Measurements from ENCODE around the gene NDOR1.

Gene NDOR1

DNA sequence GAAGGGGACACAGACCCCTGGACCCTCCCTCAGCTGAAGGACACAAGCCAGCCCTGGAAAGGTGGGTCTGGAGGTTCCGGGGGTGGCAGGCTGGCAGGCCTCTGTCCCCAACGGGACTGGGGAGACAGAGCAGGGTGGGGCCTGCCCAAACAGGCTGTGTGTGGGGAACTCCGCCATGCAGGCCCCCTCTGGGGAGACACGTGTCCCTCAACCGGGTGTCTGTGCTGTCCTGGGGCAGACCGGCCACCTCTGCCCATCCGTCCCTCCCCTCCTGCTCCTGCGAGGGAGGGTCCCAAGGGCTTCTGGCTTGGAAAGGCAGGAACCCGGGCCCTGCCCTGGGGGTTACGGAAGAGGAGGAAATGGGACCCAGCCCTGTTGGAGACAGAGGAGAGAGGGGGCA lies 26.6 kb downstream of the NDOR1 start:
- H3K9me3 ChIP-seq (ENCODE audit: insufficient read depth, low read depth, low read length): no peaks in the 10 kb centered on the region
- no peaks in the 10 kb centered on the region for H3K27me3 ChIP-seq (ENCODE audit: insufficient read depth, low read length)
- peaks cover 5% of the 10 kb centered on the region for H3K4me1 ChIP-seq (ENCODE audit: insufficient read depth, low read length)
- H3K36me3 ChIP-seq (ENCODE audit: insufficient read depth, low read length): no peaks in the 10 kb centered on the region
- WGBS: 91% methylated on average over 10 of the region's 10 CpGs
- no peak overlapping the region for H3K9ac ChIP-seq (ENCODE audit: low read depth, low read length)
- no peak overlapping the region for H3K27ac ChIP-seq (ENCODE audit: low read depth, low read length)
- no peak overlapping the region for H3K4me3 ChIP-seq (ENCODE audit: low read length)

DNA sequence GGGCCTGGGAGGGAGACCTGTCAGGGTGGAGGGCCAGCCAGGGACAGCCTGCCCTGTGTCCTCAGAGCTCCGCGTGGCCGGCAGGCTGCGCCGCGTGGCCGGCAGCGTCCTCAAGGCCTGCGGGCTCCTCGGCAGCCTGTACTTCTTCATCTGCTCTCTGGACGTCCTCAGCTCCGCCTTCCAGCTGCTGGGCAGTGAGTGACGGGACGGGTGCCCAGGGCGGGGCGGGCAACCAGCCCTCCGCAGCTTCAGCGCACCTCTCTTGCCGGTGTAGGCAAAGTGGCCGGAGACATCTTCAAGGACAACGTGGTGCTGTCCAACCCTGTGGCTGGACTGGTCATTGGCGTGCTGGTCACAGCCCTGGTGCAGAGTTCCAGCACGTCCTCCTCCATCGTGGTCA lies 27.0 kb downstream of the NDOR1 start:
- Histone ChIP-seq H3K9ac (ENCODE audit: low read depth, low read length) (no peak overlapping the region), H3K36me3 (ENCODE audit: insufficient read depth, low read length) (no peaks in the 10 kb centered on the region), H3K27me3 (ENCODE audit: insufficient read depth, low read length) (no peaks in the 10 kb centered on the region), H3K9me3 (ENCODE audit: insufficient read depth, low read depth, low read length) (no peaks in the 10 kb centered on the region), H3K4me3 (ENCODE audit: low read length) (no peak overlapping the region), H3K4me1 (ENCODE audit: insufficient read depth, low read length) (peaks cover 6% of the 10 kb centered on the region), H3K27ac (ENCODE audit: low read depth, low read length) (no peak overlapping the region)
- 92% methylated on average over 24 of the region's 24 CpGs for WGBS

DNA sequence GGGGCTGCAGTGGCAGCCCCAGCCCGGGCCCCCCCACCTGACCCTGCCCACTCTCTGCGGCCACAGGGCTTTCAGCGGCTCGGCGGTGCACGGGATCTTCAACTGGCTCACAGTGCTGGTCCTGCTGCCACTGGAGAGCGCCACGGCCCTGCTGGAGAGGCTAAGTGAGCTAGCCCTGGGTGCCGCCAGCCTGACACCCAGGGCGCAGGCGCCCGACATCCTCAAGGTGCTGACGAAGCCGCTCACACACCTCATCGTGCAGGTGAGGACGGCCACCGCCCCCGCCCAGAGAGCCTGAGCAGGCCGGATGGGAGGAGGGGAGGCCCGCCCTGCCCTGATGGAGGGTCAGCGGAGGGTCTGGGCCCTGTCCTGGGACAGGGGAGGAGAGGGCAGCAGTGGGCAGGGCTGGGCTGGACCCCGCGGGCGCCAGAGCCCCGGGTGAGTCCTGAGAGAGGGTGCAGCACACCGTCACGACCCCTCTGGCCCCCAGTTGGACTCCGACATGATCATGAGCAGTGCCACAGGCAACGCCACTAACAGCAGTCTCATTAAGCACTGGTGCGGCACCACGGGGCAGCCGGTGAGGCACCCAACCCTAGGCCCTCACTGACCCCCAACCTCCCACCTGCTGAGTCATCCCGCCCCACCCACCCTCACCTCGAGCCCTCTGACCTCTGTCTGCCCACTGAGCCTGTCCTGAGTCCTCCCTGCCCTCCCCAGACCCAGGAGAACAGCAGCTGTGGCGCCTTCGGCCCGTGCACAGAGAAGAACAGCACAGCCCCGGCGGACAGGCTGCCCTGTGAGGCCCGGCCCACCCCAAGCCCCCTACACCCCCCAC lies 27.9 kb downstream of the NDOR1 start:
- 89% methylated on average over 40 of the region's 40 CpGs for WGBS
- Histone ChIP-seq H3K27me3 (ENCODE audit: insufficient read depth, low read length) (no peaks in the 10 kb centered on the region), H3K27ac (ENCODE audit: low read depth, low read length) (no peak overlapping the region)

DNA sequence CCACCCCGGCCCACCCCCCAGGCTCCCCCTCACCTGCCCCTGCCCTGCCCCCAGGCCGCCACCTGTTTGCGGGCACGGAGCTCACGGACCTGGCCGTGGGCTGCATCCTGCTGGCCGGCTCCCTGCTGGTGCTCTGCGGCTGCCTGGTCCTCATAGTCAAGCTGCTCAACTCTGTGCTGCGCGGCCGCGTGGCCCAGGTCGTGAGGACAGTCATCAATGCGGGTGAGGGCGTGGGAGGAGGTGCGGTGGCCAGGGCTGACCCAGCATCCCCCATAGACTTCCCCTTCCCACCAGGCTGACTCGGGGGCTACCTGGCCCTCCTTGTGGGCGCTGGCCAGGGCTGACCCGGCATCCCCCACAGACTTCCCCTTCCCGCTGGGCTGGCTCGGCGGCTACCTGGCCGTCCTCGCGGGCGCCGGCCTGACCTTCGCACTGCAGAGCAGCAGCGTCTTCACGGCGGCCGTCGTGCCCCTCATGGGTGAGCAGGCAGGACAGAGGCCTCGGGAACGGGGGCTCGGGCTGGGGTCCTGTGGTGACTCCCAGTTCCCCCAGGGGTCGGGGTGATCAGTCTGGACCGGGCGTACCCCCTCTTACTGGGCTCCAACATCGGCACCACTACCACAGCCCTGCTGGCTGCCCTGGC lies 28.7 kb downstream of the NDOR1 start:
- Histone ChIP-seq H3K4me3 (ENCODE audit: low read length) (no peak overlapping the region), H3K27ac (ENCODE audit: low read depth, low read length) (no peak overlapping the region), H3K9ac (ENCODE audit: low read depth, low read length) (no peak overlapping the region), H3K27me3 (ENCODE audit: insufficient read depth, low read length) (no peaks in the 10 kb centered on the region), H3K36me3 (ENCODE audit: insufficient read depth, low read length) (no peaks in the 10 kb centered on the region), H3K4me1 (ENCODE audit: insufficient read depth, low read length) (peaks cover 6% of the 10 kb centered on the region), H3K9me3 (ENCODE audit: insufficient read depth, low read depth, low read length) (no peaks in the 10 kb centered on the region)
- 90% methylated on average over 39 of the region's 40 CpGs for WGBS

More for the DNA sequence above, 27.9 kb downstream of the NDOR1 start:
- H3K9me3 ChIP-seq (ENCODE audit: insufficient read depth, low read depth, low read length): no peaks in the 10 kb centered on the region
- no peak overlapping the region for H3K4me3 ChIP-seq (ENCODE audit: low read length)
- H3K9ac ChIP-seq (ENCODE audit: low read depth, low read length): no peak overlapping the region; the same call in 1 of the 2 replicates
- no peaks in the 10 kb centered on the region for H3K36me3 ChIP-seq (ENCODE audit: insufficient read depth, low read length)
- H3K4me1 ChIP-seq (ENCODE audit: insufficient read depth, low read length): peaks cover 6% of the 10 kb centered on the region

DNA sequence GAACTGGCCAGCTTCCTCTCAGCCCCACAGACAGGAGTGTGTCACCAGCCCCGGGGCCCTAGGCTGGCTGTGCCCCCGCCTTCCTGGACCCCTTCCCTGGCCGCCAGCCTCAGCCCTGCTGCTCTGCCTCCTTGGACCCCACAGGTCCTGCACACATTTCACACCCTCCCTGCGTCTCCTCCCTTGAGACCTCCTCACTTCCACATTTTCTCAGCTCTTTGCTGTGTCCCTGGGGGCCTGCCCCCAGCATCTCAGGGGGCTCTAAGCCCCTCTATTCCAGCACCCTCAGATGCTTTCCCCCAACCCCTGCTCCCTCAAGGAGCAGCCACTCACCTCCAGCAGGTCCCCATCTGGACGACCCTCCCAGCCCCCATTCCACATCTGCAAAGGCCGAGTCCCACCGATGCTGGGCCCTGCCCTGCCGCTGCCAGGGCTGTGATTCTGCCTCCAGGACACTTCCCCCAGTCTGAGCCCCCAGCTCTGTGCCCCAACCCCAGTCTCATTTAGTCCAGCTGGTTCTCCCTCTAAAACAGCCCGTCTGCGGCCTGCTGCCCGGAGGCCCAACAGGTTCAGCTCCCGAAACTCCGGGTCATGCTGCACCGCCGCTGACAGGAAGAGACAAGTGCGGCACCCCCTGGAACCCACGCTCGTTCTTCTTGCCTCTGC lies 29.4 kb downstream of the NDOR1 start:
- WGBS: 89% methylated on average over 17 of the region's 18 CpGs
- Histone ChIP-seq H3K36me3 (ENCODE audit: insufficient read depth, low read length) (no peaks in the 10 kb centered on the region), H3K4me1 (ENCODE audit: insufficient read depth, low read length) (peaks cover 6% of the 10 kb centered on the region), H3K4me3 (ENCODE audit: low read length) (no peak overlapping the region), H3K27ac (ENCODE audit: low read depth, low read length) (no peak overlapping the region), H3K27me3 (ENCODE audit: insufficient read depth, low read length) (no peaks in the 10 kb centered on the region), H3K9me3 (ENCODE audit: insufficient read depth, low read depth, low read length) (no peaks in the 10 kb centered on the region), H3K9ac (ENCODE audit: low read depth, low read length) (no peak overlapping the region)

DNA sequence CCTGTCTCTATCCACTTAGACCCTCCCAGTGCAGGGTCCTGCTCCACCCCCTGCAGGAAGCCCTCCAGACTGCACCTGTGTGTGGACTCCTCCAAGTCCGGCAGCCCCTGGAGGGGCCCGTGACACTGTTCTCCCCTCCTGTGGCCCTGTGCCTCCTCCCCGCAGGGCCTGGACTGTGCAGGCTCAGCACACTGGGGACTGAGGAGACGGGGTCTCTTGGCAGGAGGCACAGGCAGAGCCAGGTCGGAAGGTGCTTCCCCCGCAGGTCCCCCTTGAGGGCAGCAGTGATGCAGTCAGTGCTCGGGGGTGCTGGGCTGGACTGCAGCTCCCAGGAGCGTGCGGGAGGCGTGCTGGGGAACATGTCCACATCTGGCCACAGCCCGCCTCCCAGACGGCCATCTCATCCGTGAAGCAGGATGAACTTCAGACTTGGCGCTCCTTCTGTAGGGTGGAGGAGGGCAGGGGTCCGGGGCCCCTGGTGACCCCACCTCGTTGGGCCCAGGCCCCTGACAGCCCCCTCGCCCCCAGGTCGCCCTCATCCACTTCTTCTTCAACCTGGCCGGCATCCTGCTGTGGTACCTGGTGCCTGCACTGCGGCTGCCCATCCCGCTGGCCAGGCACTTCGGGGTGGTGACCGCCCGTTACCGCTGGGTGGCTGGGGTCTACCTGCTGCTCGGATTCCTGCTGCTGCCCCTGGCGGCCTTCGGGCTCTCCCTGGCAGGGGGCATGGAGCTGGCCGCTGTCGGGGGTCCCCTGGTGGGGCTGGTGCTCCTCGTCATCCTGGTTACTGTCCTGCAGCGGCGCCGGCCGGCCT lies 30.1 kb downstream of the NDOR1 start:
- Histone ChIP-seq H3K9ac (ENCODE audit: low read depth, low read length) (no peak overlapping the region), H3K27me3 (ENCODE audit: insufficient read depth, low read length) (no peaks in the 10 kb centered on the region), H3K4me1 (ENCODE audit: insufficient read depth, low read length) (peaks cover 6% of the 10 kb centered on the region), H3K27ac (ENCODE audit: low read depth, low read length) (no peak overlapping the region), H3K36me3 (ENCODE audit: insufficient read depth, low read length) (no peaks in the 10 kb centered on the region), H3K9me3 (ENCODE audit: insufficient read depth, low read depth, low read length) (no peaks in the 10 kb centered on the region), H3K4me3 (ENCODE audit: low read length) (no peak overlapping the region)
- WGBS: 84% methylated on average over 35 of the region's 35 CpGs

DNA sequence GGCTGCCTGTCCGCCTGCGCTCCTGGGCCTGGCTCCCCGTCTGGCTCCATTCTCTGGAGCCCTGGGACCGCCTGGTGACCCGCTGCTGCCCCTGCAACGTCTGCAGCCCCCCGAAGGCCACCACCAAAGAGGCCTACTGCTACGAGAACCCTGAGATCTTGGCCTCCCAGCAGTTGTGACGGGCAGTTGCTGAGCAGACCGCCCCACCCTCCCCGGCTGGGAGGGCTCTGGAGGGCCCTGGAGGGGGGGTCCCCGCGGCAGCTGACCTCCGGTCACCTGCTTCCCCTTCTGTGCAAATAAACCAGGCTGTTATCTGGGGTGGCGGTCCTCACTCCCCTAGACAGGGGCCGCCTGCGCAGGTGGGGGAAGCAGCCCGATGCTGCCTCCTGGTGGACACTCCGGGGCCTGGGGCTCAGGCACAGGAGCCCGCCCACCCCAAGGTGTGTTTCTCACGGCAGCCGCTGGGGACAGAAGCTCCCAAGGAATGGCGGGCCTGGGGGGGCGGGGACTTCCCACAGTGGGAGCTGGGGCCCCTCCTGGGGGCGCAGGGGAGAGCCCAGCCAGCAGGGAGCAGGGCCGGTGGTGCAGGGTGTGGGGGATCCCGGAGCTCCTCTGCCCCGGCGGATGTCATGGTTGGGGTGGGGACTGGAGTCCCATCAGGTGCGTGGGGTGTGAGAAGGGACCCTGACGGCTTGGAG lies 30.9 kb downstream of the NDOR1 start:
- Histone ChIP-seq H3K27me3 (ENCODE audit: insufficient read depth, low read length) (no peaks in the 10 kb centered on the region), H3K4me1 (ENCODE audit: insufficient read depth, low read length) (peaks cover 6% of the 10 kb centered on the region), H3K9me3 (ENCODE audit: insufficient read depth, low read depth, low read length) (no peaks in the 10 kb centered on the region), H3K4me3 (ENCODE audit: low read length) (no peak overlapping the region), H3K36me3 (ENCODE audit: insufficient read depth, low read length) (no peaks in the 10 kb centered on the region), H3K9ac (ENCODE audit: low read depth, low read length) (no peak overlapping the region), H3K27ac (ENCODE audit: low read depth, low read length) (no peak overlapping the region)
- 32% methylated on average over 31 of the region's 31 CpGs for WGBS

DNA sequence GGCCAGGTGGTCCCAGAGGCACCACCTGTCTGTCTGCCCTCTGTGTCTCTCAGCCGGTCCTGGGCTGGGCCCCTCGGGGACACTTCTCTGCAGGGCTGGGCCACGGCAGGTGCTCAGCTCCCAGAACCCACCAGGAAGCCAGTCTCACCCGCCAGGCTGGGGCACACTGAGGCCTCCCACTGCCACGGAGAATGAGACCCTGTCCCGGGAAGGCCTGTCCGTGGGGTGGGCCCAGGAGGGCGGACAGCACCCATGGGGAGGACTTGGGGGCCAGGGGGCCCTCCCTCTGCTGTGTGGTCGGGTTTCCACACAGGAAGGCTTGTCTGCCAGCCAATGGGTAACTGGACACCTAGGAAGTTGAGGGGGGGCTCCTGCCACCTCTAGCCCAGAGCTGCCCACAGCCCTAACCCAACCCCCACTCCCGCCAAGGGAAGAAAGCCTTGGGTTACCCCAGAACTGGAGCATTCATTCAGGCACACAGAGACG lies 31.5 kb downstream of the NDOR1 start:
- no peak overlapping the region for H3K27ac ChIP-seq (ENCODE audit: low read depth, low read length)
- H3K4me3 ChIP-seq (ENCODE audit: low read length): no peak overlapping the region
- peaks cover 6% of the 10 kb centered on the region for H3K4me1 ChIP-seq (ENCODE audit: insufficient read depth, low read length)
- H3K9me3 ChIP-seq (ENCODE audit: insufficient read depth, low read depth, low read length): no peaks in the 10 kb centered on the region
- peaks cover 2% of the 10 kb centered on the region for H3K36me3 ChIP-seq (ENCODE audit: insufficient read depth, low read length)
- no peak overlapping the region for H3K9ac ChIP-seq (ENCODE audit: low read depth, low read length)
- H3K27me3 ChIP-seq (ENCODE audit: insufficient read depth, low read length): no peaks in the 10 kb centered on the region
- WGBS: 63% methylated on average over 11 of the region's 11 CpGs

DNA sequence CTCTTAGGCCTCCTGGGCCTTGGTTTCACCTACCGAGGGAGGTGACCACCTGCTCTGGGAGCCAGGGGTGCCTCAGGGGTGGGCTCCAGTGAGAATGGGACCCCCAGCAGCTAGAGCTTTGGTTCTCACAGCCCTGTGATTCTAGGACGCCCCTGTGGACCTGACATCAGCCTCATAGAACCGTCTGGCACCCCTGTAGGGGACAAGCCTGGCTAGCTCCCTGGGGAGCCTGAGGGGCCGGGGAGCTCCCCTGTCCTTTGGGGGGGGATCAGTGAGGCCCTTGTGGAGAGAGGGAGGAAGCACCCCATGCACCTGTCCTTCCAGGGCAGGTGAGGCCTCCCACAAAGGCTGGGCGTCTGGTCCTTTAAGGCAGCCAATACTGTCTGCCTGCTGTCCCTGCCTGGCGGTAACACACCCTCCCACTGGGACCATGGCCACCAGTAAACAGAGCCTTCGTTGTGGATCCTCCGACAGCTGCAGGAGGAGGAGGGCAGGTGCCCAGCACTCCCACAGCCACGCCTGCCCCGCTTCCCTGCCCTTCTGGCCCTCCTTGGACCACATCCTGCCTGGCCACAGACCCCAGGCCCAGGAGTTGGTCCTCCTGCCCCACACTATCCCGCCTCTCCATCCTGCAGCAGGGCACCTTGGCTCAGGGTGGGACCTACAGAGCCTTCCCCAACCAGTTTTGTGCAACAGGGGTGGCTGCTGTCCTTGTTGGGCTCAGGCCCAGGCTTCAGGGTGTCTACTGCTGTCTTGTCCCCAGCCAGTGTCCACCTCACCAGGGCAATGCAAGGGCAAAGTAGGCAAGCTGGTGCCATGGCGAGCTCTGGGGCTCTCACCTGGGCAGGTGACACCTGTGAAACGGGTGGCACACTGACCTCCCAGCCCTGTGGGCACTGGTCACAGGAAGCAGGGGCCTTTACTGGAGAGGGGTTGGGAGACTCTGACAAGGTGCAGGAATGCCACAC lies 32.5 kb downstream of the NDOR1 start:
- Histone ChIP-seq H3K27me3 (ENCODE audit: insufficient read depth, low read length) (no peaks in the 10 kb centered on the region), H3K4me3 (ENCODE audit: low read length) (no peak overlapping the region), H3K4me1 (ENCODE audit: insufficient read depth, low read length) (peaks cover 10% of the 10 kb centered on the region), H3K27ac (ENCODE audit: low read depth, low read length) (no peak overlapping the region), H3K9ac (ENCODE audit: low read depth, low read length) (no peak overlapping the region), H3K9me3 (ENCODE audit: insufficient read depth, low read depth, low read length) (no peaks in the 10 kb centered on the region), H3K36me3 (ENCODE audit: insufficient read depth, low read length) (peaks cover 12% of the 10 kb centered on the region)
- 76% methylated on average over 13 of the region's 13 CpGs for WGBS

Measured in HUES64 (cell line).